CD4-positive, alpha-beta T cell treated with Interferon gamma for 1 hour (primary cell): Measurements from ENCODE around the gene PEX26.
"Not testable (repeated sequence)": the region's sequence is repeated elsewhere in the genome, so short reads cannot be mapped to it uniquely, and the experiment has no call there.

Experiments used
- DNase-seq: peaks from one replicate; pipeline ENCODE4 v3.0.0-alpha.2; 2020

Gene PEX26

DNA sequence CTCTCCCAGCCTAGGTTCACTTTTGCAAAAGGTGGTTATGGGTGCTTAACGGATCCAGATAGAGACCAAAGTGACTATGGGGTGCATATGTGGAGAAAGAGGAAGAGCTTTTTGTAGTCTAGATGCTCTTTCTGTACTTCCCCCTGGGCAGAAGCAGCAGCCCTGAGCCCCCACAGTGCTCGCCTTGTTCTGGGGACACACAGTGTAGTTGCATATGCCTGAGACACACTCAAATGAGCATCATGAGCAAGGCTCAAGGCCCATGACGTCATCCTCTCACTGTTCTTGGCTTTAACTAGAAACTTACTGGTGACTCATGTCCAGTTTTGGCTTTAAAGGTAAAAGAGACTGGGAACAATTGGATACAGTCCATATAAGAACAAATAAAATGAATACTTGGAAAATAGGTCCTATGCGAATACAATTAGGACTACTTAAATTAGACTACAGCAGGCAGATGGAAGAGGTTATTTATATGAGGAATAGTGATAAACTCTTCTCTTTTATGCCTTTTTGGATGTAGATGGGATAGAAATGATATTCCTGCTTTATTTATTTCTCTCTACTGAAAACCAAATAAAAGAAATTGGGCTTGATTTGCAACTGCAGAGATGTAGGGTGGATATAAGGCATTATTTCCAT lies 20.1 kb upstream of the PEX26 start:
- peak; percentile 81 for DNase-seq

DNA sequence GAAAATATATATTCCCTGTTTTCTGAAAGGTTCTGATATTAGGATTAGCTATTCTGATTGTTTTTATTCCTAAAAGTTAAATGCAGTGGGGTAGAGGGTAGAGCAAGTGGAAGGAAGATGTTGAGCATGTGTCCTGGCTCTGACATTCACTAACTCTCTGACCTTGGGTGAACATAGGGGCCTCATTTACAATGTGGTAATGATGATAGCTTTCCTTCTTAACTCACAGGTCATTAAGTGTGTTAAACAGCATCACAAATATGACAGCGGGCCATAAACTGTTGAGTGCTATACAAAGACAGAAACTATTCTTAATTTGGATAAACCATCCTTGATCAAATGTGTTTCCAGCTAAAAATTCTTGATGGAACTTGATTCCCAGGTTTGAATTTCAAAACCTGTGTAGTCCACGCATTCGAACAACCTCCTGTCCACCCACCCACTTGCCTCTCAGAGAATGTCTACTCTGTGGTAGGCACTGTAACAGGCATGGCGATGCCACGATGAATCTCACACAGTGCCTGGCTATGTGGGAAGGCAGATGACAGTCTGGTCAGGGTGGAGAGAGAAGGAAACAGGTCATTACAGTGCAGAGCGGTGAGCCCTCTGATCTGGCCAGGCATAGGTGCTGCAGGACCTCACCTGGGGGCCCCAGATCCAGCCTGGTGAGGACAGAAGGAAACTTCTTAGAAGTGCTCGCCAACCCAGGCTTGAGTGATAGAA lies 19.3 kb upstream of the PEX26 start:
- DNase-seq = no peak

DNA sequence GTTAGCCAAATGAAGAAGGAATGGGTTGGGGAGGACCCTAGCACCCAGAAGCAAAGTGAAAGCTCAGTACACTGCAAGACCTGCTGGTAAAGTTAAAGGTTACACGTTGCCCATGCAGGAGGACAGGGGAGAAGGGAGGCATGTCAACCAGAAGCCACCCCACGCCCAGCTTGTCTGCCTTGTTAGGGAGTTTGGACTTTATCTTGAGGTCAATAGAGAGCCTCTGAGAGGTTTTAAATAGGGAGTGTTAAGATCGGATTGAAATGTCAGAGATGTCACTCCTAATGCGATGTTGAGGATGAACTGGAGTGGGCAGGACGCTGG lies 18.7 kb upstream of the PEX26 start:
- DNase-seq = no peak

DNA sequence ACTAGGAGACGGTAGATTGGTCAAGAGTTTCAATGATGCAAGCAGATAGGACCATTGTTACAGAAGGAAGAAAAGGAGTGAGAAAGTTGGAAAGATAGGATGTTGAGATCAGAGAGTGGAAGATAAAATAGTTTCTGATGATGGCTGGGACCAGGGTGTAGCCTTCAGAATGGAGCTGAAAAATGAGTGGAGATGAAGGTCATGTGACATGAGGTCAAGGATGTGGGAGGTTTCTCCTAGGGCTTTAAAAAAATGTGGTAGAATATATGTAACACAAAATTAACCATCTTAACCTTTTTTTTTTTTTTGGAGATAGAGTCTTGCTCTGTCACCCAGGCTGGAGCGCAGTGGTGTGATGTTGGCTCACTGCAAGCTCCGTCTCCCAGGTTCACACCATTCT lies 18.3 kb upstream of the PEX26 start:
- no peak for DNase-seq

DNA sequence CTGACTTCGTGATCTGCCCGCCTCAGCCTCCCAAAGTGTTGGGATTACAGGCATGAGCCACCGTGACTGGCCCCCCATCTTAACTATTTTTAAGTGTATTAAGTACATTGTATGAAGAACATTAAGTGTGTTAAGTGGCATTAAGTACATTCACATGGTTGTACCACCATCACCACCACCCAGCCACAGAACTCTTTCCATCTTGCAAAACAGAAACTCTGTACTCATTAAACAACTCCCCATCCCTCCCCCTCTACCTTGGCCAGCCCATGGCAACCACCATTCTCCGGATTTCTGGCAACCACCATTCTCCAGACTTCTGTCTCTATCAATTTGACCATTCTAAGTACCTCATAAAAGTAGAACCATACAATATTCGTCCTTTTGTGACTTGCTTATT lies 17.8 kb upstream of the PEX26 start:
- DNase-seq = no peak

DNA sequence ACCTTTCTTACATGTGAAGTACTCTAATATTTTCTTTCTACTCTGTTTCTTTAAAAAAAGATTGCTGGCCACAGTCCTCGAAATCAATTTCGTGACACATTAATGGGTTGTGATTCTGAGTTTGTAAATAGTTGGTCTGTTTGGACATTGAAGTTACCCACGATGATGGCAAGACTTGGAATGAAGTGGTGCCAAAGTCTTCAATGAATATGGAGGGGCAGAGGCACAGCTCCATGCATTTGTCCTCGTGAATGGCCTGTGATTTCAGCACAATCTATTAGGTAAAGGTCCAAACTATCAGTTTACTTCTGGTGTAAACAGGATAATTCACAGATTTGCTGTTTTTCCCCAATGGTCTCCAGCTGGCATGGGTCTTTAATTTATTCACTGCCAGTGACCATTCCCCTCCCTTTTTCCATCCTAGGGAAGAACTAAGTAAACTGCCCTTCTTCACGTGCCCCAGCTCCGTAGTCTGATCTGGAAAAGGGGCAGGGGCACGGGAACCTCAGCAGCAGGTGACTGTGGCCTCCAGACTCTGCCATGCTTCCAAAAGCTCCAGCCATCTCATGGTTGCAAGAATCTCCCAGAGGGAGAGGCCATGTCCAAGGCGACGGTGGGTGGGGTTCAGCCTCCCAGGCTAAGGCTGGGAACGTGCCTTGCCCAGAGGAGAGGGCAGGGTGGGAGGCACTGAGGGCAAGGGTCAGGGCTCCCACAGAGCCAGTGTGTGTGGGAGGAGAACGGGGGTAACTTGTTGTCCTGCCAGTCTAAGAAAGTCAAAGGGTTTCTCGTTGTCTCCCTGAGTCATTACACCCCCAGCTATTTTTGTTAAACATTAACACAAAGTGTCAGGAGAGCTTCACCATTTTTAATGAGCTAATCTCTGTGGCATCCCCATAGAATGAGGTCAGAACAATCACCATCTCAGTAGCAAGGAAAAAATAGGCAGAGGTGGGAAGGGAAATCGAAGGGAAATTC lies 16.9 kb upstream of the PEX26 start:
- DNase-seq = no peak

DNA sequence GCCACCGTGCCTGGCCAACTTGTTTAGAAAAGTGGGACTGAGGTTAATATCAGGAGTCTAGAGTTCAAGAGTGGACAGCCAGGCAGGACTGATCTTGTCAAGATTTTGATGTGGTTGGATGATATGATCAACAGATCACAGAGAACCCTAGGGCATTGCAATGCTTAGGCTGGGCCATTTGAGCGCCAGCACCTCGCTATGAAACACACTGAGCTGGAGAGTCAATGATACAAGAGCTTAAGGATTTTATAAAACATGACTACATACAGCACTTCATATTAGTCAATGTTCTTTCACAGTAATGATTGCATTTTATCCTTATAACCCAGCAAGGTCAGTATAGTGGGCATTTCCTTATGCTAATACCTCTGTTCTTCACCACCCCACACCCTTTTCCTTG lies 15.4 kb upstream of the PEX26 start:
- DNase-seq = no peak

DNA sequence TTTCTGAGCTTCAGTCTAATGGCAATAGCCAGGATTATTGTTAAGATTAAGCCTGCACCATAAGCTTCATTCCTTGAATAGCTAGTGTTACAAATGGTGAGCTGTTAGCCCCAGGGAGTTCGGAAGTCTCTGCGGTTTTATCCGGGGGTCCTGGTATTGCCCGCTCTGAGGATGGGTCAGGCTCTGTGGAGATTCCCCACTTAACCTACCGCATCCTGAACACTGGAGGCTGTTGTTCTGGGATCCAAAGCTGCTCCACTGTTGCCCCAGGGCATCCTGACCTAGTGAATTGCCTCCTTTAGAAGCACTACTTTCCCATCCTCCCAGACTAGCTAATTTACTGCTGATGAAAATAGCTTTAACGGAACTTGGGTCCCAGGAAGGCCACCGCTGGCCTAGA lies 14.5 kb upstream of the PEX26 start:
- DNase-seq = no peak

DNA sequence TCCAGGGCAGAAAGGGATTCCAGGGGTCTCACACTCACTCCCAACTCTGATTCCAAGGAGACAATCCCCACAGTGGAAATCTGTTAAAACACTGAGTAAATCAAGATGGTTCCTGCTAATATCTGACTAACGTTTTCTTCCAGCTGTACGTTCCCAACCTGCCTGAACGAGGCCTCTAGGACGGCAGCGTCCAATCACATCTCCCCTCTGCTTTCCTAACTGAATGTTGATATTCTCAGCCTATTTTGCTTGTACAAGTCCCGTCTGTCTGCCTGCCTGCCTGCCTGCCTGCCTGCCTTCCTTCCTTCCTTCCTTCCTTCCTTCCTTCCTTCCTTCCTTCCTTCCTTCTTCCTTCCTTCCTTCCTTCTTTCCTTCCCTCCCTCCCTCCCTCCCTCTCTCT lies 14.1 kb upstream of the PEX26 start:
- not testable (repeated sequence) for DNase-seq

DNA sequence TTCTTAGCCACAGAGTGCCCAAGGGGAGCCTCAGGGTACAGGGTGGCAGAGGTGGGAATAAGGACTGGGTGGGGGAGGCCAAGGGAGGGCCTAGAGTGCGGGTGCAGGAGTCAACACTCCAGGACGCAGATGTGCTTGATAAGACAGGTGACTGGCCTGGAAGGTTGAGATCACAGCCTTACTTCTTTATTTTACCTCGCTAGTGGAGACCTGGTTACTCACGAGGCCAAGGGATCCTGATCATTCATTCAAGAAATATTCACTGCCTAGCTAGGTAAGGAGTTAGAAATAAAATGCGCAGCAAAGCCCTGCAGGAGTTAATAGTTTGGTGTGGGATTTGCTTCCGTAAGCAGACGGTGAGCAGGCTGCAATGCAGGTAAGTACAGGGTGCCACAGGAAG lies 13.2 kb upstream of the PEX26 start:
- DNase-seq = no peak

DNA sequence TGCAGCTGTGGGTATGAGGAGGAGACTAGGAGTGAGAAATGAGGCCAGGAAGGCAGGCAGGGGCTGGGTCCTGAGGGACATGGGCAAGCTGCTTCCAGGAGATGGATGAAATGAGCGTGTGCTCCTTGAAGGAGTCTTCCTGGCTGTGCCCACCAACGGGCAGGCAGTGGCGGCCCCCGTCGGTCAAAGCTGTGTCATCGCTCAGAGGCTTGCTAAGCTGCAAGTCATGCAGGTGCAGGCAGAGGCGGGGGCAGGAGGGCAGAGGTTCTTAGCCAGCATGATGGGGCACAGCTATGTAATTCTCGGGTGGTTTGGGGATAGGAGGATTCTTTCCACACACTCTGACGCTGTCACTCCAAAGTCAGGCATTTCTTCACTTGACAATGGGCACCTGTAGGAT lies 12.5 kb upstream of the PEX26 start:
- DNase-seq = no peak

DNA sequence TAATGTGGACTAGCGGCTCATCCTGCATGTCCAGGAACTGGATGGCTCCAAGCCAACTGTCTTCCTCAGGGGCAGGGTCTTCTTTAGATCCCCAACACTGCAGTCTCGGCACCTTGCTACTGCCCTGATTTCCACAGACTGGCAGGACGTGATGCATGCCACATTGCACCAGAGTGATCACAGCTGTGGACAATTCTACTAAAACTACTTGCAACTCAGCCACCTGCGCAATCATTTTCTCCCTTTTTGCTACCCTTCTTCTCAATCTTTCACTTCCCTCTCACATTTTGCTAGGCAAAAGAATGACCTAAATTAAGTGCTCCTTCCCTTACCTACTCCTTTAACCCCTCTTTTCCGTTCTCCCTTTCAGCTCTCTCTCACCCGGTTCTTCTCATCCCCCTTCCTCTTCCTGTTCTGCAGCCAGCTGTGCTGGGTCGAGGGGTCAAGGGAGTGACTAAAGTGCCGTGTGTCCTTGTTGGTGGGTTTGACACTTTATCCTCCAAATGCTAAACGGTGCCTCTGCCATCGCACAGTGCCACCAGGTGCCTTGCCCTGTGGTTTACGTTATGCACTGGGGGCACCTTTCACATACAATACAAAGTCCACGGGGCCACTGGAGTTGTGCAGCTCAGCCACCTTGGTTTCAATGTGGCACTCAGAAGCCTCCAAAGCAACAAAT lies 11.5 kb upstream of the PEX26 start:
- DNase-seq = no peak

DNA sequence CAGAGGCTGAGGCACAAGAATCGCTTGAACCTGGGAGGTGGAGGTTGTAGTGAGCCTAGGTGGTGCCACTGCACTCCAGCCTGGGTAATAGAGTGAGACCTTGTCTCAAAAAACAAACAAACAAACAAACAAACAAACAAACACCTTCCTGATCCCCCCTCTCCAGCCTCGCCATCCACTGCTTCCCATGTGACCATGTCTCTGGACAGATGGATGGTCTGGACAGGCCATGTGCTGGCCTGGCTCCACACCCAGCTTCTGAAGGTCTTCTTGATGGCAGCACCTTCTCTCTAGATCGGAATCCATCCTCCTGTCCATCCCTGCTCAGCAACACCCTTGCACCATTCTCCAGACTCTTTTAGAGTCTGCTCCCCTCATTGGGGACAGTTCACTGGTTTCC lies 10.7 kb upstream of the PEX26 start:
- no peak for DNase-seq

DNA sequence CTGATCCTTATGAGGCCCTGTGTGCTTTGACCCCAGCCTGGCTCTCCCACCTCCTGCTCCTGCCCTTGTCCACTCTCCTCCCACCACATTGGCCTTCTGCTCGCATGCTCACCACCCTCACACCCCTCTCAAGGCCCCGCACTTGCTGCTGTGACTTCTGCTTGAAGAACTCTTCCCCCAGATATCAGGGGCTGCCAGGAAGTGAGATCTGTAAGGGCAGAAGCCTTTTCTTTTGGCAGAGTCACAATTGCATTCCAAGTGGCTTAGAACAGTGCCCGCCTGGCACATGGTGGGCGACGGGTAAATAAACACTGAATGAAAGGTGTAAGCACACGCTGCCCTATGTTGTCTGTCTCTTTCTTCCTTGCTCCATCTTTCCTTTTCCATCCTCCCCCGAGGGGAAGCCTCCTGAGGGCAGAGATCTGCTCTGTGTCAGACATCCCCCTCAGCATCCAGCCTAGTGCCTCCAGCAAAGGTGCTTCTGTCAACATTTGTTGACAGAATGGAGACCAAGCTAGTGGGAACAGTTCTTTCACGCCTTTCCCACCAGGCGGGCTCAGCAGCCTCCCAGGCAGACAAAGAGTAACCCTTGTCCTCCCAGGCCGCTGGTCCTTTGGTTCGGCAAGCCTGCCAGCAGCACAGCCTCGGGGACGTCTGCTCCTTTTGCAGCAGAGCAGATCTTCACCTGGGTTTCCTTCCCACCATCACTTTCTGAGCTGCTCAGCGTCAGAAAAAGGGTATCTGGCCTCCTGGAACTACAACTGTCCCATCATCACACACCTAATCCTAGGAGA lies 10.0 kb upstream of the PEX26 start:
- no peak for DNase-seq

DNA sequence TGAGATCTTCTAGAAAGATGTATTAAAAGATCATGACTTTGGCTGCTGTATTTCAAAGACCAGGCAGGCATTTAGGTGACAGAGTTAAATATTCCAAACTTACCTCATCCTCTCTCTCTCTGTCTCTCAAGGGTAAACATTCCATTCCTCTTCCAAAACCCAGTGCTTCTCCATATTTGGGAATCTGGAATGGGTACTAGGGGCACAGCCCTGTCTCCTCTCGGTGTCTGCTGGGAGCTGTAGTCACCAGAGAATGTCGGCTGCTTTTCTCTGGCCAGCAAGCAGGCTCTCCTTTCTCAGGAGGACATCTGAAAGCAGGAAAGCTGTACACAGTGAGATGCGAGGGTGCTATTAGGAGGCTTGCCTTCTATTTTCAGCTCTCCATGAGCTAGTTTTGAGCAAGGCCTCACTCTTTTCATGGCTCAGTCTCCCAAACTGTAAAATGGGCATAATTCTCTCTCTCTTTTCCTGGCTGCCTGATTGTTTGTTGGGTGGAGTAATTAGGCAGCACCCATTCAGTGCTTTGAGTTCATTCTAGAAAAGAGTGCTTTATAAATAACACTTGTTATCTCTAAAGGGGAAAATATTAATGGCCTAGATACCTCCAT lies 9.3 kb upstream of the PEX26 start:
- DNase-seq = no peak

DNA sequence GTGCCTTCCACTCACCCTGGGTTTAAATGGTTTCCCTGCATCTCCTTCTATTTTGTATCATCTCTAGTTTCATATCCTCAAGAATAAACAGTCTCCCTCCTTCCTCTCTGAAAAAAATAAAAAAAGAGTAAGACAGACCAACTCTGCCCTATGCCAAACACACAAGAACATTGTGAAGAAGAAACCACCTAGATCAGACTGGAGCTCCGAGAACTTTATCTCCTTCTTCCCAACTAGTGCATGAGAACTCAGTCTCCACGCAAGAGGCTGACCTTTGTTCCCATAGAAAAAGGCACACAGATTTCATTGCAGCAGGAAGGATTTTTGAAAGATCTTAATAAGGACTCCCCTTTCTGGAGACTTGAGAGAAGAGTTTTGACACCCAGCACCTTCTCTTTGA lies 8.7 kb upstream of the PEX26 start:
- no peak for DNase-seq

DNA sequence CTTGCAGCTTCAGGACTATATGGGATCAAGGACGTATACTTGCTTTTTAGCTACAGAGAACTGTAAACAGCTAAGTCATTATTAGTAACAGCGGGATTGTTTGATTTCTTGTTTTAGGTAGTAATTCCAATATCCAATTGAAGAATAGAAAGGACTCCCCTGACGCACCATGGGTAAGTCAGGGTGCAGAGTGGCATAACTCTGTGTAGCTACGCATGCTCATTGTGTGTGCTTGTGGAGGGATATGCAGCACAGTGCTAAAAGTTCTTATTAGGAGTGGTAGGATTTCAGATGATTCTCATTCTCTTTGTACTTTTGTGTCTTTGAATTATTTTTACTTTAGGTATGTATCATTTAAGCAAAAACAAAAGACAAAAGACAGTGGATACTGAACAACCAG lies 7.7 kb upstream of the PEX26 start:
- DNase-seq = no peak

DNA sequence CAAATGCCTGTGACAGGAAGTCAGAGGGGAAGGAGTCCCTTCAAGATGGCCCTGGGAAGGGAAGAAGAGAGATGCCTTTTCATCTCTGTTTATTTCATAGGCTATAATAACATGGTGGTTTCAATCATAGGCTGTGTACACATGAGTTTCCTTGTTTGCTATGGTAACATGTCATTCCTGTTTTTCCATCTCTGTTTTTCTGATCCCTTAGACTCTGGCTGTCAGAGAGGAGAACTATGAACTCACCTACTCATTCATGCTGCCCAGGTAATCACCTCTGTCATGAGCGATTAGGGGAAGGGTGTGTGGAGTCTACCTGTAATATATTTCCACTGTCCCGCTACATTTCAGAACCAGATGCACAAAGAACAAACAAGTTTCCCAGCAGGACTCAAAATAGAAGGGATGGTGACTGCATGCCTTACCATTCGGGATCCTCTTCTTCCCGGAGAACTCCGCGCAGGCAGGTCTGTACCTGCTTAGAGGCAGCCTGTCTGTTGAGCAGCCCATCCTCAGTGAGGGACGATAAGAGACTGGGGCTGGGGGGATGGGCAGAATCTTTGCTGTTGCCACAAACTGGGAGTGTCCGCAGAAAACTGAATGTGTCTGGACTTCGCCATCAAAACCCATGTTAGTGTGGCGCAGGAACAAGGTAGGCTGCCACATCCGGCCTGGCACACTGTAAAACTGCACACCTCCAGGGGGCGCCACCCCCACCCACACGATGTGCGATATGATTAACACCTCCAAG lies 7.1 kb upstream of the PEX26 start:
- DNase-seq = no peak

DNA sequence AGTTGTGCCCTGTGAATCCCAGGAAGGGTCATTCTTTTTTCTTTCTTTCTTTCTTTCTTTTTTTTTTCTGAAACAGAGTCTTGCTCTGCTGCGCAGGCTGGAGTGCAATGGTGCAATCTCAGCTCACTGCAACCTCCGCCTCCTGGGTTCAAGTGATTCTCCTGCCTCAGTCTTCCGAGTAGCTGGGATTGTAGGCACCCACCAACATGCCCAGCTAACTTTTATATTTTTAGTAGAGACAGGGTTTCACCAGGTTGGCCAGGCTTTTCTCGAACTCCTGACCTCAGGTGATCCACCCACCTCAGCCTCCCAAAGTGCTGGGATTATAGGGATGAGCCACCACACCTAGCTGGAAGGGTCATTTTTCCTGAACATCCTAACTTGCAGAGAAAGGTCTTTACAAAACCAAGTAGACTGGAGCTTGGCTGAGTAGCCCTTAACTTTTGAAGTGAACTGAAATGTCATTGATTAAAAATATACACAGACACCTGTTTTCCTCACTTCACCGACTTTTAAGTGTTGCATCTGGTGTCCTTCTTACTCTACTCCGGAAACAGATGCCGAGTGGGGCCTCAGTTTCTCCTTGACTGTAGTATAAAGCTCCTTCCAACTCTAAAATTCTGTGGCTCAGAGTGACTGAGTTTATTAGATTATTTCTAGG lies 6.4 kb upstream of the PEX26 start:
- not testable (repeated sequence) for DNase-seq

DNA sequence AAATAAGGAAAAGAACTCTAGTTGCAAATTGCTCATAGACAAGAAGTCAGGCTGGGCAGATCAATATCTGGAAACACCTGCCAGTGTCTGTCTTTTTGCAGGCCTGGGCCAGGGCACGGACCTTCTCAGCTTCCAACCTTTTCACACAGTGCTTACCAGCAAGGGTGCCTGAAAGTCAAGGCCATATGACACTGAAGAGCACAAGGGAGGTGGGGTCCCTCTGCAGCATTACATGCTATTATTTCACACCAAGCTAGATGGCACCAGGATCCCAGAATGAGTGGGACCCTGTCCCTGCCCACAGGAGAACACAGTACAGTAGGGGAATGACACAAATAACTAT lies 5.9 kb upstream of the PEX26 start:
- DNase-seq = no peak

DNA sequence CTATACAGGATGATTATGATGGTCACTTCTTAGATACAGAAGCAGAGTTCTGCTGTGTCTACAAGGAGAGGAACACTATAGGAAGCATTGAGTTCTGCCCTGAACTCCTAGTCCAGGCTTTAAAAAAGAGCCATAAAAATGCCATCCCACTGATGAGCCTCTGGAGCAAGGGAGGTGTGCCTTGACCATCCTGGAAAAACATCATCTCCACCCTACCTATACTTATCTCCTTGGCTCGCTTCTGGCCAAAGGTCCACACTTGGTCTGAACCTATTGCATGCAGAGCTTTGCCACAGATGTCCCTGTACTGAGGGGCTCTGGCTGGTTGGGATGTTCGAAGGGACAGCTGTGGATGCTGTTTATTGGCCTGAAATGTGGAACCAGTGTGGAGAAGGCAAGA lies 4.3 kb upstream of the PEX26 start:
- DNase-seq = no peak
